OCI-LY3 (cell line): ENCODE data around the gene ZNF423.

ENCODE experiments used
- CTCF ChIP-seq: fragments of 200-600, 300-600 bp; sonication (generic); IDR thresholded peaks from 2 replicates; pipeline ENCODE4 v1.5.1; 2014; ENCODE audit warnings: antibody characterized with exemption, low read length, low read depth
- EZH2phosphoT487 ChIP-seq: fragments of 200-600 bp; shearing (Covaris generic); IDR thresholded peaks from 2 replicates; pipeline ENCODE4 v1.6.1; 2018; ENCODE audit warnings: antibody characterized with exemption, mixed run types, low read depth

DNA sequence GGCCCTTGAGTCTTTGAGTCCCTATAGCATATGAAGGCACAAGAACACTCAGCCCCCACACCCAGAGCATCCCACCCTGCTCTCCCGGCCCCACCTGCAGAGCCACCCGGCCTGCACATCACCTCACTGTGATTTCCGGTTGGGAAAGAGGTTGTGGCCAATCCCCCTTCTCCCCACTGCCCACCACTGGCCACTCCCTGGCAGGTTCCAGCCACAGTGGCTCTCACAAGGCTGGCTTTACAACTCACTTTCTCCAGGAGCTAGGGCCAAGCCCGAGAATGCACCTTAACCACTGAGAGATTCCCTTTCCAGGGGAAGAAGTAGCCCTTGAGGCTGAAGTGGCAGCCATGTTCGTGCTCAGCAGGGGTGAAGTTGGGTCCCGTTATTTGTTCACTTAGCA is 358.4 kb downstream of the ZNF423 start:
- TF ChIP-seq CTCF (no peak), EZH2phosphoT487 (no peak)
